ENCODE measurements around the gene IFITM2. TPM values are rescaled to one million over a fixed set of nuclear protein-coding genes. Genes with fewer than 3 reads are reported as not detected.
A peak's percentile ranks its signal among the peaks of the same experiment; 100 is the strongest.

IFITM2 gene
- polyA plus RNA-seq, 1 of the 3 experiments (the other 2 are of a cell fraction): 518 TPM

DNA sequence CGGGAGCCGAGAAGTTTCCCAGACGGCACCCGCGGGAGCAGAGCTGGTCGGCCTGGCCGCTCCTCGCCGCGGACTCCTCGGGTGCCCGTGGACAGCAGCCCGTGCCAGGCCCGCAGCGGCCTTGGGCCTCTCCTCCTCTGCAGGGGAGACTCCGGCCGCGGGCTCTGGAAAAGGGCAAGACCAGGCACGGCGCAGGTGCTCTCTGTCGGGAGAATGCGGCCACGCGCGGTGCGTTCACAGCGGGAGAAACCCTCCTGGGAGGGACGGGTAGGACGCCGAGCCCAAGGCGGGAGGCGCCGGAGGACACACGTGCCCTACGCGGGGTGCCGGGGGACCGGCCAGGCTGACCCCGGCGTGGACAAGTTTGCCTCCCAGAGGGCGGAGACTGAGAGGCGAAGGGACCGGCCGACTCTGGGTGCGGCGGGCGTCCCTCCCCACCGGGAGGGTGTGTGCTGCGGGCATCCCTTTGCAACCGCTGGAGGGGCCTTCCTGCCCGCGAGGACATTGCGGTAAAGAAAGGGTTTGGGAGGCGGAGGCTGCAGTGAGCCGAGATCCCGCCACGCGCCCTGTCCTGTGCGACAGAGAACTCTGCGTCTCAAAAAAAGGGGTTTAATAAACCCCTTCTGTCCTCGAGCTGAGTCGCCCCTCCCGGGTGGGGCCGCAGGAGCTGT lies 8.6 kb downstream of the IFITM2 start:
- H3K4me1 ChIP-seq (ENCODE audit: control insufficient read depth in 1 of 2, insufficient read depth in 2 of 2, low read depth in 1 of 2, low read length in 1 of 2): peaks cover 4 to 9% of the 10 kb centered on the region in 2 experiments; a peak in 2 of 4 replicates
- ChIA-PET CTCF (interaction anchor here (0.9 to 1.9 kb wide), 4 partner anchors 11 to 202 kb away, joined by 4 to 20 read pairs (median 6); no protein-coding TSS in a partner anchor), POLR2A (interaction anchor here (0.5 kb wide), 1 partner anchor 197 kb away, joined by 3 read pairs; no protein-coding TSS in a partner anchor)
- DNase-seq: peak; percentile 43
- H3K9me2 ChIP-seq: no peaks in the 10 kb centered on the region
- no peak overlapping the region for H3K4me2 ChIP-seq
- peaks cover 4% of the 10 kb centered on the region for H3F3A ChIP-seq (replicated peaks; ENCODE audit: insufficient read depth)
- no peak for TF ChIP-seq NRF1 (IDR thresholded peaks at IDR 0.05; ENCODE audit: low read depth, low read length)
- TF ChIP-seq, protein P1, sequence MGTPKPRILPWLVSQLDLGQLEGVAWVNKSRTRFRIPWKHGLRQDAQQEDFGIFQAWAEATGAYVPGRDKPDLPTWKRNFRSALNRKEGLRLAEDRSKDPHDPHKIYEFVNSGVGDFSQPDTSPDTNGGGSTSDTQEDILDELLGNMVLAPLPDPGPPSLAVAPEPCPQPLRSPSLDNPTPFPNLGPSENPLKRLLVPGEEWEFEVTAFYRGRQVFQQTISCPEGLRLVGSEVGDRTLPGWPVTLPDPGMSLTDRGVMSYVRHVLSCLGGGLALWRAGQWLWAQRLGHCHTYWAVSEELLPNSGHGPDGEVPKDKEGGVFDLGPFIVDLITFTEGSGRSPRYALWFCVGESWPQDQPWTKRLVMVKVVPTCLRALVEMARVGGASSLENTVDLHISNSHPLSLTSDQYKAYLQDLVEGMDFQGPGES (IDR thresholded peaks at IDR 0.05; ENCODE audit: low read depth, low read length): no peak
- H4K20me1 ChIP-seq (ENCODE audit: insufficient read depth): no peaks in the 10 kb centered on the region
- no peaks in the 10 kb centered on the region for H3K36me3 ChIP-seq (replicated peaks in 1 of 2; ENCODE audit: control insufficient read depth in 1 of 2, insufficient read depth in 2 of 2, low read length in 1 of 2)
- no peak overlapping the region for H3K27ac ChIP-seq (ENCODE audit: low read depth in 2 of 2, low read length in 1 of 2)
- 73% methylated on average over 40 of the region's 64 CpGs for WGBS (ENCODE audit: low lambda C conversion rate)
- H3K27me3 ChIP-seq (ENCODE audit: insufficient read depth): no peaks in the 10 kb centered on the region
- H3K9ac ChIP-seq: no peak overlapping the region
- H3K9me3 ChIP-seq: no peaks in the 10 kb centered on the region
- no peak overlapping the region for H2AFZ ChIP-seq (ENCODE audit: low read depth)
- H3K4me3 ChIP-seq (ENCODE audit: low read depth in 2 of 2, low read length in 1 of 2): no peak overlapping the region
- peaks cover 8% of the 10 kb centered on the region; the same call in 1 of the 2 replicates for H3K79me2 ChIP-seq (ENCODE audit: insufficient read depth)

DNA sequence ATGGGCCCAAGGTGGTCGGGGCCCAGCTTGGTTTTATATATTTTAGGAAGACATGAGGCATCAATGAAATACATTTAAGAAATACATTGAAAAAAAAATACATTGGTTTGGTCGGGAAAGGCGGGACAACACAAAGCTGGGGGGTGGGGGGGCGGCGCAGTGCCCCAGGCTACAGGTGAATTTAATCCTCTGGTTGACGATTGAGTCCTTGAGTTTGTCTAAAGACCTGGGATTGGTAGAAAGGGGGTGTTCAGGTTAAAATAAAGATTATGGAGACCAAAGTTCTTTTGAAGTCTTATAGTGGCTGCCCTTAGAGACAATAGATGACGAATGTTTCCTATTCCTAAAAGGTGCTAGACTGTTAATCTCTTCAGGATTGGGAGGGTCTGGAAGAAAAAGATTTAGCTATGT lies 9.3 kb downstream of the IFITM2 start:
- Histone ChIP-seq H3K9me2 (no peaks in the 10 kb centered on the region), H2AFZ (ENCODE audit: low read depth) (no peak overlapping the region), H4K20me1 (ENCODE audit: insufficient read depth) (no peaks in the 10 kb centered on the region), H3K79me2 (ENCODE audit: insufficient read depth) (peaks cover 8% of the 10 kb centered on the region; the same call in 1 of the 2 replicates), H3F3A (replicated peaks; ENCODE audit: insufficient read depth) (peaks cover 4% of the 10 kb centered on the region), H3K36me3 (replicated peaks in 1 of 2; ENCODE audit: control insufficient read depth in 1 of 2, insufficient read depth in 2 of 2, low read length in 1 of 2) (no peaks in the 10 kb centered on the region), H3K27ac (ENCODE audit: low read depth in 2 of 2, low read length in 1 of 2) (no peak overlapping the region), H3K9me3 (no peaks in the 10 kb centered on the region), H3K9ac (no peak overlapping the region), H3K4me3 (ENCODE audit: low read depth in 2 of 2, low read length in 1 of 2) (no peak overlapping the region), H3K4me1 (ENCODE audit: control insufficient read depth in 1 of 2, insufficient read depth in 2 of 2, low read depth in 1 of 2, low read length in 1 of 2) (peaks cover 4 to 9% of the 10 kb centered on the region in 2 experiments; a peak in 2 of 4 replicates), H3K27me3 (ENCODE audit: insufficient read depth) (no peaks in the 10 kb centered on the region), H3K4me2 (no peak overlapping the region)
- ChIA-PET CTCF (interaction anchor here (0.9 to 1.9 kb wide), 9 partner anchors 11 to 202 kb away, joined by 3 to 20 read pairs (median 4); no protein-coding TSS in a partner anchor), POLR2A (interaction anchor here (0.5 kb wide), 1 partner anchor 196 kb away, joined by 3 read pairs; no protein-coding TSS in a partner anchor)
- WGBS (ENCODE audit: low lambda C conversion rate): 88% methylated on average over 7 of the region's 7 CpGs
- no peak for DNase-seq
- TF ChIP-seq SMC3 (IDR thresholded peaks at IDR 0.05; ENCODE audit: low read depth, low read length): no peak
- TF ChIP-seq, protein P2, sequence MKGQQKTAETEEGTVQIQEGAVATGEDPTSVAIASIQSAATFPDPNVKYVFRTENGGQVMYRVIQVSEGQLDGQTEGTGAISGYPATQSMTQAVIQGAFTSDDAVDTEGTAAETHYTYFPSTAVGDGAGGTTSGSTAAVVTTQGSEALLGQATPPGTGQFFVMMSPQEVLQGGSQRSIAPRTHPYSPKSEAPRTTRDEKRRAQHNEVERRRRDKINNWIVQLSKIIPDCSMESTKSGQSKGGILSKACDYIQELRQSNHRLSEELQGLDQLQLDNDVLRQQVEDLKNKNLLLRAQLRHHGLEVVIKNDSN (IDR thresholded peaks at IDR 0.05; ENCODE audit: borderline replicate concordance, low read depth): no peak
- TF ChIP-seq, protein P1 (IDR thresholded peaks at IDR 0.05; ENCODE audit: low read depth, low read length): no peak
- TF ChIP-seq, protein P3, sequence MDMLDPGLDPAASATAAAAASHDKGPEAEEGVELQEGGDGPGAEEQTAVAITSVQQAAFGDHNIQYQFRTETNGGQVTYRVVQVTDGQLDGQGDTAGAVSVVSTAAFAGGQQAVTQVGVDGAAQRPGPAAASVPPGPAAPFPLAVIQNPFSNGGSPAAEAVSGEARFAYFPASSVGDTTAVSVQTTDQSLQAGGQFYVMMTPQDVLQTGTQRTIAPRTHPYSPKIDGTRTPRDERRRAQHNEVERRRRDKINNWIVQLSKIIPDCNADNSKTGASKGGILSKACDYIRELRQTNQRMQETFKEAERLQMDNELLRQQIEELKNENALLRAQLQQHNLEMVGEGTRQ (IDR thresholded peaks at IDR 0.05; ENCODE audit: borderline replicate concordance, low read depth, low read length): no peak
- TF ChIP-seq, protein P4, sequence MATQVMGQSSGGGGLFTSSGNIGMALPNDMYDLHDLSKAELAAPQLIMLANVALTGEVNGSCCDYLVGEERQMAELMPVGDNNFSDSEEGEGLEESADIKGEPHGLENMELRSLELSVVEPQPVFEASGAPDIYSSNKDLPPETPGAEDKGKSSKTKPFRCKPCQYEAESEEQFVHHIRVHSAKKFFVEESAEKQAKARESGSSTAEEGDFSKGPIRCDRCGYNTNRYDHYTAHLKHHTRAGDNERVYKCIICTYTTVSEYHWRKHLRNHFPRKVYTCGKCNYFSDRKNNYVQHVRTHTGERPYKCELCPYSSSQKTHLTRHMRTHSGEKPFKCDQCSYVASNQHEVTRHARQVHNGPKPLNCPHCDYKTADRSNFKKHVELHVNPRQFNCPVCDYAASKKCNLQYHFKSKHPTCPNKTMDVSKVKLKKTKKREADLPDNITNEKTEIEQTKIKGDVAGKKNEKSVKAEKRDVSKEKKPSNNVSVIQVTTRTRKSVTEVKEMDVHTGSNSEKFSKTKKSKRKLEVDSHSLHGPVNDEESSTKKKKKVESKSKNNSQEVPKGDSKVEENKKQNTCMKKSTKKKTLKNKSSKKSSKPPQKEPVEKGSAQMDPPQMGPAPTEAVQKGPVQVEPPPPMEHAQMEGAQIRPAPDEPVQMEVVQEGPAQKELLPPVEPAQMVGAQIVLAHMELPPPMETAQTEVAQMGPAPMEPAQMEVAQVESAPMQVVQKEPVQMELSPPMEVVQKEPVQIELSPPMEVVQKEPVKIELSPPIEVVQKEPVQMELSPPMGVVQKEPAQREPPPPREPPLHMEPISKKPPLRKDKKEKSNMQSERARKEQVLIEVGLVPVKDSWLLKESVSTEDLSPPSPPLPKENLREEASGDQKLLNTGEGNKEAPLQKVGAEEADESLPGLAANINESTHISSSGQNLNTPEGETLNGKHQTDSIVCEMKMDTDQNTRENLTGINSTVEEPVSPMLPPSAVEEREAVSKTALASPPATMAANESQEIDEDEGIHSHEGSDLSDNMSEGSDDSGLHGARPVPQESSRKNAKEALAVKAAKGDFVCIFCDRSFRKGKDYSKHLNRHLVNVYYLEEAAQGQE (IDR thresholded peaks at IDR 0.05; ENCODE audit: low read depth, low read length): no peak
- TF ChIP-seq, protein P5, sequence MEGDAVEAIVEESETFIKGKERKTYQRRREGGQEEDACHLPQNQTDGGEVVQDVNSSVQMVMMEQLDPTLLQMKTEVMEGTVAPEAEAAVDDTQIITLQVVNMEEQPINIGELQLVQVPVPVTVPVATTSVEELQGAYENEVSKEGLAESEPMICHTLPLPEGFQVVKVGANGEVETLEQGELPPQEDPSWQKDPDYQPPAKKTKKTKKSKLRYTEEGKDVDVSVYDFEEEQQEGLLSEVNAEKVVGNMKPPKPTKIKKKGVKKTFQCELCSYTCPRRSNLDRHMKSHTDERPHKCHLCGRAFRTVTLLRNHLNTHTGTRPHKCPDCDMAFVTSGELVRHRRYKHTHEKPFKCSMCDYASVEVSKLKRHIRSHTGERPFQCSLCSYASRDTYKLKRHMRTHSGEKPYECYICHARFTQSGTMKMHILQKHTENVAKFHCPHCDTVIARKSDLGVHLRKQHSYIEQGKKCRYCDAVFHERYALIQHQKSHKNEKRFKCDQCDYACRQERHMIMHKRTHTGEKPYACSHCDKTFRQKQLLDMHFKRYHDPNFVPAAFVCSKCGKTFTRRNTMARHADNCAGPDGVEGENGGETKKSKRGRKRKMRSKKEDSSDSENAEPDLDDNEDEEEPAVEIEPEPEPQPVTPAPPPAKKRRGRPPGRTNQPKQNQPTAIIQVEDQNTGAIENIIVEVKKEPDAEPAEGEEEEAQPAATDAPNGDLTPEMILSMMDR (IDR thresholded peaks at IDR 0.05): no peak
- TF ChIP-seq SIN3A (IDR thresholded peaks at IDR 0.05; ENCODE audit: borderline replicate concordance, low read depth, low read length): no peak
- TF ChIP-seq, protein P6, sequence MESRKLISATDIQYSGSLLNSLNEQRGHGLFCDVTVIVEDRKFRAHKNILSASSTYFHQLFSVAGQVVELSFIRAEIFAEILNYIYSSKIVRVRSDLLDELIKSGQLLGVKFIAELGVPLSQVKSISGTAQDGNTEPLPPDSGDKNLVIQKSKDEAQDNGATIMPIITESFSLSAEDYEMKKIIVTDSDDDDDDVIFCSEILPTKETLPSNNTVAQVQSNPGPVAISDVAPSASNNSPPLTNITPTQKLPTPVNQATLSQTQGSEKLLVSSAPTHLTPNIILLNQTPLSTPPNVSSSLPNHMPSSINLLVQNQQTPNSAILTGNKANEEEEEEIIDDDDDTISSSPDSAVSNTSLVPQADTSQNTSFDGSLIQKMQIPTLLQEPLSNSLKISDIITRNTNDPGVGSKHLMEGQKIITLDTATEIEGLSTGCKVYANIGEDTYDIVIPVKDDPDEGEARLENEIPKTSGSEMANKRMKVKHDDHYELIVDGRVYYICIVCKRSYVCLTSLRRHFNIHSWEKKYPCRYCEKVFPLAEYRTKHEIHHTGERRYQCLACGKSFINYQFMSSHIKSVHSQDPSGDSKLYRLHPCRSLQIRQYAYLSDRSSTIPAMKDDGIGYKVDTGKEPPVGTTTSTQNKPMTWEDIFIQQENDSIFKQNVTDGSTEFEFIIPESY (IDR thresholded peaks at IDR 0.05; ENCODE audit: borderline replicate concordance, low read depth): no peak
- no peak for TF ChIP-seq FOSL2 (IDR thresholded peaks at IDR 0.05; ENCODE audit: borderline replicate concordance, low read depth)
- TF ChIP-seq FOXM1 (IDR thresholded peaks at IDR 0.05; ENCODE audit: low read depth): no peak
